ENCODE measurements around the gene PFKL.

DNA sequence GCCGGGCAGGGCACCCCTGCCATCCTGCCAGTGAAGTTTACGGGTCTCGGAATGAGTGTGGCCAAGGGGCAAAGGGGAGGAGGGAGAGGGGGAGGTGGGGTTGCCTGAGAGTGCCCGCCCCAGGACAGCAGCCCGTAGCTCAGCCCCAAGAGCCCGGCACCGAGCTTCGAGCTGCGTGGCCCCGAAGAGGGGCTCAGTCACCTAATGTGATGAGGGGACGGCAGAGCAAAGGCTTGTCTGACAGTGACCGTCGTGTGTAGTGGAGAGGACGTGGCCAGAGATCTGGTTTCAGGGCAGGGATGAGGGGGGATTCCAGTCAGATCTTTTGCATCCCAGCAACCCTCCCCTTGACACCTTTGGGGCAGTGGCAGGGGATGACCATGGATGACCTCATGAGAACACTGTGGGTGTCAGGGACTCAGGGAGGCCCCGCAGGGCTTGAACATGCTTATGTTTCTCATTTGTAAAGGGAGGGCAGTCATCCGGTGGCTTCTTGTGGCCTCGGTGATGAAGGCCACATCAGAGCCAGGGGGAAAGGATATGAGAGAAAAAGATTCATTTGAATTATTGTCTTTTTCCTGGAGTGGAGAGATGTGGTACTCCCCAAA is 52.5 kb downstream of the PFKL start:
- TF ChIP-seq, protein P1, sequence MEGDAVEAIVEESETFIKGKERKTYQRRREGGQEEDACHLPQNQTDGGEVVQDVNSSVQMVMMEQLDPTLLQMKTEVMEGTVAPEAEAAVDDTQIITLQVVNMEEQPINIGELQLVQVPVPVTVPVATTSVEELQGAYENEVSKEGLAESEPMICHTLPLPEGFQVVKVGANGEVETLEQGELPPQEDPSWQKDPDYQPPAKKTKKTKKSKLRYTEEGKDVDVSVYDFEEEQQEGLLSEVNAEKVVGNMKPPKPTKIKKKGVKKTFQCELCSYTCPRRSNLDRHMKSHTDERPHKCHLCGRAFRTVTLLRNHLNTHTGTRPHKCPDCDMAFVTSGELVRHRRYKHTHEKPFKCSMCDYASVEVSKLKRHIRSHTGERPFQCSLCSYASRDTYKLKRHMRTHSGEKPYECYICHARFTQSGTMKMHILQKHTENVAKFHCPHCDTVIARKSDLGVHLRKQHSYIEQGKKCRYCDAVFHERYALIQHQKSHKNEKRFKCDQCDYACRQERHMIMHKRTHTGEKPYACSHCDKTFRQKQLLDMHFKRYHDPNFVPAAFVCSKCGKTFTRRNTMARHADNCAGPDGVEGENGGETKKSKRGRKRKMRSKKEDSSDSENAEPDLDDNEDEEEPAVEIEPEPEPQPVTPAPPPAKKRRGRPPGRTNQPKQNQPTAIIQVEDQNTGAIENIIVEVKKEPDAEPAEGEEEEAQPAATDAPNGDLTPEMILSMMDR (IDR thresholded peaks at IDR 0.05 in 4 of 5, conservative IDR thresholded peaks at IDR 0.05 in 1 of 5) = no peak
- no peak for TF ChIP-seq POLR2A (IDR thresholded peaks at IDR 0.05)

All from gastrocnemius medialis (tissue), 4 donors.